HL-60 (cell line): Measurements from ENCODE around the gene SLC4A1.

Source experiments
- DNase-seq, 2 experiments: peaks; one replicate each; pipeline ENCODE4 v3.0.0-alpha.2; 2010 to 2020; ENCODE audit warnings: low read depth in 1 of 2, low spot score in 1 of 2
- H3K27ac ChIP-seq: fragments of 250-450 bp; sonication (Bioruptor Pico); replicated peaks from 2 replicates; pipeline ENCODE4 v1.5.1; 2020; ENCODE audit warnings: mild to moderate bottlenecking, moderate library complexity
- H3K27me3 ChIP-seq: fragments of 250-450 bp; sonication (Bioruptor Pico); 2 replicates; pipeline ENCODE4 v1.5.1; 2021; ENCODE audit warnings: mild to moderate bottlenecking, moderate library complexity; ENCODE audit not compliant: insufficient read depth, poor library complexity, severe bottlenecking
- H3K4me3 ChIP-seq: replicated peaks from 2 replicates; pipeline ENCODE4 v1.5.1; 2011; ENCODE audit warnings: mild to moderate bottlenecking, control low read depth, low read length; ENCODE audit not compliant: insufficient read depth
- GABPA ChIP-seq: IDR thresholded peaks from 2 replicates; pipeline ENCODE4 v1.6.1; 2012; ENCODE audit warnings: low read depth
- POLR2AphosphoS5 ChIP-seq: IDR thresholded peaks from 2 replicates; pipeline ENCODE4 v1.6.1; 2012; ENCODE audit warnings: low read depth
- SPI1 ChIP-seq: IDR thresholded peaks from 2 replicates; pipeline ENCODE4 v1.6.1; 2012; ENCODE audit warnings: low read depth, mild to moderate bottlenecking, borderline replicate concordance
- TF ChIP-seq, protein P1 (sequence below): IDR thresholded peaks from one replicate; pipeline ENCODE4 v1.5.1; 2011; ENCODE audit warnings: low read length, control low read depth, inconsistent platforms; ENCODE audit not compliant: insufficient read depth
- TF ChIP-seq, protein P2 (sequence below): IDR thresholded peaks from 2 replicates; pipeline ENCODE4 v1.6.1; 2012; ENCODE audit warnings: low read depth; ENCODE audit not compliant: insufficient replicate concordance

SLC4A1 gene

DNA sequence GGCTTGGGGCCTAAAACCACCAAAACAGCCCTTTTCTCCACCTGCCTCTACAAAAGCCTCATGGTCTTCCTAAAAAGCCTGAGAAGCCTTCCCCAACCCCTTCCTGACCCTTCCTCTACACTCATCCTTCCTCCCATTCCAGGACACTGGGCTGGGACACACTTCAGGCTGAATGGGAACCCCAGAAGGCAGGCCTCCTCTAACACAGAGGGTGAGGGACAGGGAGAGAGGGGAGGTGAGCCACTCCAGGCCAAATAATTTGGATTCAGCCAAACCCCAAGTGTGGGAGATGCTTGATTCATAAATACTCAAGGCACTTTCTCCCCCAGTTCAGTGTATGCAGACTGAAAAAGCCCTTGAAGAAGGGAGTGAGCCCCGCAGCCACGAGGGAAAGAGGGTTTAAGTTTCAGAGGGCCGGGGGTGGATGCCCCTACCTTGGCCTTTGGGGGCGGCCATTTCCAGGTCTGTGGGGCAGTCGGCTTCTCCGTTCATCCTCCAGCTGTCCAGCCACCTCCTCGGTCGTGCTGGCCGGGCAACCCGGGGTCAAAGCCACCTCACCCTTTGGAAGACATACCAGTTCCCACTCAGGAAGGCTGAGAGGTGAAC is 50.1 kb downstream of the SLC4A1 start:
- H3K4me3 ChIP-seq: peak overlapping the region; percentile 67
- DNase-seq: no peak
- TF ChIP-seq, protein P1, sequence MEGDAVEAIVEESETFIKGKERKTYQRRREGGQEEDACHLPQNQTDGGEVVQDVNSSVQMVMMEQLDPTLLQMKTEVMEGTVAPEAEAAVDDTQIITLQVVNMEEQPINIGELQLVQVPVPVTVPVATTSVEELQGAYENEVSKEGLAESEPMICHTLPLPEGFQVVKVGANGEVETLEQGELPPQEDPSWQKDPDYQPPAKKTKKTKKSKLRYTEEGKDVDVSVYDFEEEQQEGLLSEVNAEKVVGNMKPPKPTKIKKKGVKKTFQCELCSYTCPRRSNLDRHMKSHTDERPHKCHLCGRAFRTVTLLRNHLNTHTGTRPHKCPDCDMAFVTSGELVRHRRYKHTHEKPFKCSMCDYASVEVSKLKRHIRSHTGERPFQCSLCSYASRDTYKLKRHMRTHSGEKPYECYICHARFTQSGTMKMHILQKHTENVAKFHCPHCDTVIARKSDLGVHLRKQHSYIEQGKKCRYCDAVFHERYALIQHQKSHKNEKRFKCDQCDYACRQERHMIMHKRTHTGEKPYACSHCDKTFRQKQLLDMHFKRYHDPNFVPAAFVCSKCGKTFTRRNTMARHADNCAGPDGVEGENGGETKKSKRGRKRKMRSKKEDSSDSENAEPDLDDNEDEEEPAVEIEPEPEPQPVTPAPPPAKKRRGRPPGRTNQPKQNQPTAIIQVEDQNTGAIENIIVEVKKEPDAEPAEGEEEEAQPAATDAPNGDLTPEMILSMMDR: no peak
- TF ChIP-seq SPI1 (no peak), GABPA (no peak), POLR2AphosphoS5 (no peak)
- TF ChIP-seq, protein P2, sequence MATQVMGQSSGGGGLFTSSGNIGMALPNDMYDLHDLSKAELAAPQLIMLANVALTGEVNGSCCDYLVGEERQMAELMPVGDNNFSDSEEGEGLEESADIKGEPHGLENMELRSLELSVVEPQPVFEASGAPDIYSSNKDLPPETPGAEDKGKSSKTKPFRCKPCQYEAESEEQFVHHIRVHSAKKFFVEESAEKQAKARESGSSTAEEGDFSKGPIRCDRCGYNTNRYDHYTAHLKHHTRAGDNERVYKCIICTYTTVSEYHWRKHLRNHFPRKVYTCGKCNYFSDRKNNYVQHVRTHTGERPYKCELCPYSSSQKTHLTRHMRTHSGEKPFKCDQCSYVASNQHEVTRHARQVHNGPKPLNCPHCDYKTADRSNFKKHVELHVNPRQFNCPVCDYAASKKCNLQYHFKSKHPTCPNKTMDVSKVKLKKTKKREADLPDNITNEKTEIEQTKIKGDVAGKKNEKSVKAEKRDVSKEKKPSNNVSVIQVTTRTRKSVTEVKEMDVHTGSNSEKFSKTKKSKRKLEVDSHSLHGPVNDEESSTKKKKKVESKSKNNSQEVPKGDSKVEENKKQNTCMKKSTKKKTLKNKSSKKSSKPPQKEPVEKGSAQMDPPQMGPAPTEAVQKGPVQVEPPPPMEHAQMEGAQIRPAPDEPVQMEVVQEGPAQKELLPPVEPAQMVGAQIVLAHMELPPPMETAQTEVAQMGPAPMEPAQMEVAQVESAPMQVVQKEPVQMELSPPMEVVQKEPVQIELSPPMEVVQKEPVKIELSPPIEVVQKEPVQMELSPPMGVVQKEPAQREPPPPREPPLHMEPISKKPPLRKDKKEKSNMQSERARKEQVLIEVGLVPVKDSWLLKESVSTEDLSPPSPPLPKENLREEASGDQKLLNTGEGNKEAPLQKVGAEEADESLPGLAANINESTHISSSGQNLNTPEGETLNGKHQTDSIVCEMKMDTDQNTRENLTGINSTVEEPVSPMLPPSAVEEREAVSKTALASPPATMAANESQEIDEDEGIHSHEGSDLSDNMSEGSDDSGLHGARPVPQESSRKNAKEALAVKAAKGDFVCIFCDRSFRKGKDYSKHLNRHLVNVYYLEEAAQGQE: no peak
- H3K27ac ChIP-seq: peak overlapping the region; percentile 91
- H3K27me3 ChIP-seq: no peaks in the 10 kb centered on the region

- Histone ChIP-seq H3K27ac (no peak overlapping the region), H3K27me3 (no peaks in the 10 kb centered on the region), H3K4me3 (peak overlapping the region; percentile 67)
- TF ChIP-seq POLR2AphosphoS5 (no peak), SPI1 (no peak), GABPA (no peak)
- TF ChIP-seq, protein P1: no peak
- TF ChIP-seq, protein P2: no peak
- no peak for DNase-seq
Measured at GRCh38 chr17:44216694-44217093, 51.2 kb downstream of the SLC4A1 start.

GRCh38 chr17:44216173-44216572 is 51.8 kb downstream of the SLC4A1 start:
- TF ChIP-seq GABPA: no peak
- TF ChIP-seq, protein P2: no peak
- TF ChIP-seq POLR2AphosphoS5: no peak
- TF ChIP-seq, protein P1: no peak
- TF ChIP-seq SPI1: no peak
- no peak overlapping the region for H3K27ac ChIP-seq
- no peak overlapping the region for H3K4me3 ChIP-seq
- no peak for DNase-seq
- H3K27me3 ChIP-seq: no peaks in the 10 kb centered on the region
